Thymus (tissue), 11 donors: Measurements from ENCODE around the gene SNRNP27. TPM values are rescaled to one million over a fixed set of nuclear protein-coding genes. Genes with fewer than 3 reads are reported as not detected.
"Not testable (repeated sequence)": the region's sequence is repeated elsewhere in the genome, so short reads cannot be mapped to it uniquely, and the experiment has no call there.

Source experiments
- DNase-seq, 9 donors: peaks; one replicate each; pipeline ENCODE4 v3.0.0-alpha.2; 2013; ENCODE audit warnings: low spot score in 9 of 9, low read depth in 6 of 9, missing footprints in 1 of 9
- H3K27ac ChIP-seq, 2 donors: one replicate each; pipeline ENCODE4 v1.5.1; 2013; ENCODE audit warnings: control low read depth in 1 of 2, low read depth in 1 of 2, low read length in 1 of 2, mild to moderate bottlenecking in 1 of 2, moderate library complexity in 1 of 2
- H3K27me3 ChIP-seq, 2 donors: one replicate each; pipeline ENCODE4 v1.5.1; 2013; ENCODE audit warnings: low read length in 1 of 2; ENCODE audit not compliant: control insufficient read depth in 2 of 2, insufficient read depth in 1 of 2
- H3K36me3 ChIP-seq, 2 donors: one replicate each; pipeline ENCODE4 v1.5.1; 2013; ENCODE audit warnings: low read length in 1 of 2, mild to moderate bottlenecking in 1 of 2, moderate library complexity in 1 of 2; ENCODE audit not compliant: control insufficient read depth in 2 of 2, insufficient read depth in 2 of 2
- H3K4me1 ChIP-seq, 2 donors: one replicate each; pipeline ENCODE4 v1.5.1; 2013; ENCODE audit warnings: low read length in 2 of 2; ENCODE audit not compliant: control insufficient read depth in 2 of 2, insufficient read depth in 2 of 2
- H3K4me3 ChIP-seq, 2 donors: one replicate each; pipeline ENCODE4 v1.5.1; 2013; ENCODE audit warnings: low read length in 2 of 2, control low read depth in 1 of 2, mild to moderate bottlenecking in 1 of 2
- H3K9me3 ChIP-seq, 2 donors: one replicate each; pipeline ENCODE4 v1.5.1; 2013; ENCODE audit warnings: low read length in 1 of 2, mild to moderate bottlenecking in 1 of 2; ENCODE audit not compliant: control insufficient read depth in 2 of 2, insufficient read depth in 1 of 2
- WGBS: extraction: QIAGEN DNeasy Blood & Tissue Kit; methylation state at CpG from one replicate; pipeline ENCODE4 v1.1.7; 2013; 5-methylcytosine and 5-hydroxymethylcytosine counted together
- polyA plus RNA-seq: library from polyadenylated mRNA; stranded (reverse); fragments of 200-250 nt; gene quantifications from one replicate; pipeline ENCODE4 v1.2.3, GENCODE V29; 2013
- total RNA-seq: library from RNA; stranded (reverse); fragments of 120-200 nt; gene quantifications from one replicate; pipeline ENCODE4 v1.2.4, GENCODE V29; 2013
- donor health status: healthy.

SNRNP27 gene
- total and polyA plus RNA-seq, 2 donors = 64.3 to 65.0 TPM

- no peaks in the 10 kb centered on the region for H3K27me3 ChIP-seq
- H3K27ac ChIP-seq = no peak overlapping the region
- H3K4me1 ChIP-seq = no peaks in the 10 kb centered on the region
- no peak overlapping the region for H3K4me3 ChIP-seq
- DNase-seq = no peak
- WGBS = over 99% methylated on average over 2 of the region's 2 CpGs
- H3K36me3 ChIP-seq = peaks cover 7 to 26% of the 10 kb centered on the region in 2 donors
- no peaks in the 10 kb centered on the region for H3K9me3 ChIP-seq
Measured at GRCh38 chr2:69858261-69858660, 35.5 kb upstream of the SNRNP27 start.

- H3K27me3 ChIP-seq = no peaks in the 10 kb centered on the region
- peaks cover 36 to 45% of the 10 kb centered on the region in 2 donors for H3K36me3 ChIP-seq
- 99% methylated on average over 1 of the region's 1 CpG for WGBS
- no peak overlapping the region for H3K4me3 ChIP-seq
- H3K9me3 ChIP-seq = no peaks in the 10 kb centered on the region
- H3K4me1 ChIP-seq = no peaks in the 10 kb centered on the region
- DNase-seq = no peak
- H3K27ac ChIP-seq = no peak overlapping the region
Measured at GRCh38 chr2:69863298-69863697, 30.5 kb upstream of the SNRNP27 start.

- DNase-seq = no peak
- 98% methylated on average over 4 of the region's 4 CpGs for WGBS
- H3K9me3 ChIP-seq = no peaks in the 10 kb centered on the region
- H3K27ac ChIP-seq = no peak overlapping the region
- H3K4me1 ChIP-seq = peaks cover 1 to 3% of the 10 kb centered on the region in 2 donors
- no peaks in the 10 kb centered on the region for H3K27me3 ChIP-seq
- no peak overlapping the region for H3K4me3 ChIP-seq
- no peaks in the 10 kb centered on the region for H3K36me3 ChIP-seq
Measured at GRCh38 chr2:69888451-69888850, 5.3 kb upstream of the SNRNP27 start.

GRCh38 chr2:69889302-69889701 lies 4.5 kb upstream of the SNRNP27 start:
- Histone ChIP-seq H3K4me3 (no peak overlapping the region), H3K27ac (no peak overlapping the region), H3K9me3 (no peaks in the 10 kb centered on the region), H3K27me3 (no peaks in the 10 kb centered on the region), H3K4me1 (peaks cover 3 to 4% of the 10 kb centered on the region in 2 donors), H3K36me3 (no peaks in the 10 kb centered on the region)
- no peak for DNase-seq

GRCh38 chr2:69890881-69891280 lies 2.9 kb upstream of the SNRNP27 start:
- Histone ChIP-seq H3K9me3 (no peaks in the 10 kb centered on the region), H3K27ac (no peak overlapping the region), H3K4me1 (peaks cover 11 to 12% of the 10 kb centered on the region in 2 donors), H3K27me3 (no peaks in the 10 kb centered on the region), H3K4me3 (no peak overlapping the region), H3K36me3 (peaks cover under 1 to 9% of the 10 kb centered on the region in 2 donors)
- no peak for DNase-seq
- 97% methylated on average over 1 of the region's 1 CpG for WGBS

- Histone ChIP-seq H3K4me1 (peaks cover 12 to 14% of the 10 kb centered on the region in 2 donors), H3K36me3 (peaks cover 16 to 27% of the 10 kb centered on the region in 2 donors)
- DNase-seq, H3K4me3 ChIP-seq, H3K27me3 ChIP-seq, H3K9me3 ChIP-seq, H3K27ac ChIP-seq: not testable (repeated sequence)
- 98% methylated on average over 7 of the region's 7 CpGs for WGBS
Measured at GRCh38 chr2:69892838-69893424, 825 bp upstream of the SNRNP27 start.

- 61% methylated on average over 23 of the region's 23 CpGs for WGBS
- not testable (repeated sequence) for H3K27me3 ChIP-seq, H3K27ac ChIP-seq, H3K9me3 ChIP-seq, DNase-seq
- H3K36me3 ChIP-seq = peaks cover 25 to 43% of the 10 kb centered on the region in 2 donors
- peak overlapping the region; percentile 80 to 94 for H3K4me3 ChIP-seq
- peaks cover 12 to 14% of the 10 kb centered on the region in 2 donors for H3K4me1 ChIP-seq
Measured at GRCh38 chr2:69894737-69895136, 981 bp downstream of the SNRNP27 start.

GRCh38 chr2:69902213-69902922 lies 8.6 kb downstream of the SNRNP27 start:
- DNase-seq = peak in 2 of 9 donors; percentile 39 to 48
- peaks cover 9 to 18% of the 10 kb centered on the region in 2 donors for H3K4me1 ChIP-seq

GRCh38 chr2:69907216-69907615 lies 13.5 kb downstream of the SNRNP27 start:
- peaks cover 17 to 51% of the 10 kb centered on the region in 2 donors for H3K36me3 ChIP-seq
- H3K27me3 ChIP-seq = no peaks in the 10 kb centered on the region
- peaks cover 0 to 9% of the 10 kb centered on the region in 2 donors for H3K4me1 ChIP-seq
- no peak overlapping the region for H3K27ac ChIP-seq
- DNase-seq = no peak
- no peaks in the 10 kb centered on the region for H3K9me3 ChIP-seq
- H3K4me3 ChIP-seq = no peak overlapping the region

More at GRCh38 chr2:69902213-69902922, 8.6 kb downstream of the SNRNP27 start:
- peak overlapping the region; percentile 20 to 39 for H3K4me3 ChIP-seq
- peak overlapping the region; percentile 55 to 90 for H3K27ac ChIP-seq
- no peaks in the 10 kb centered on the region for H3K9me3 ChIP-seq
- H3K36me3 ChIP-seq = peaks cover 33 to 63% of the 10 kb centered on the region in 2 donors
- H3K27me3 ChIP-seq = no peaks in the 10 kb centered on the region
- 36% methylated on average over 8 of the region's 8 CpGs for WGBS
